Activated CD4-positive, alpha-beta memory T cell treated with anti-CD3 and anti-CD28 coated beads, Interleukin-2, amount 10 ng/mL, durations not matched to agents 7 days and 5 days (primary cell): ENCODE results near the gene RALGPS1. TPM values are rescaled to one million over a fixed set of nuclear protein-coding genes. Genes with fewer than 3 reads are reported as not detected.

Experiments used
- CTCF ChIA-PET: fragments of 350-600 bp; sonication (Branson Sonifier 250); formaldehyde crosslinking; loops from one replicate; lab custom pipeline; 2021; ENCODE audit warnings: antibody characterized with exemption, inconsistent platforms; lab: Charles Lee
- POLR2A ChIA-PET: fragments of 350-600 bp; sonication (Branson Sonifier 250); formaldehyde crosslinking; loops from one replicate; lab custom pipeline; 2021; ENCODE audit warnings: antibody characterized with exemption; lab: Charles Lee
- DNase-seq: peaks from one replicate; pipeline ENCODE4 v3.0.0-alpha.2; 2020
- H3K27ac Mint-ChIP-seq: one replicate; pipeline ENCODE4 v1.8.0; 2021; ENCODE audit warnings: mild to moderate bottlenecking, mixed read lengths
- H3K27me3 Mint-ChIP-seq: one replicate; pipeline ENCODE4 v1.8.0; 2021; ENCODE audit warnings: mixed read lengths
- H3K36me3 Mint-ChIP-seq: one replicate; pipeline ENCODE4 v1.8.0; 2021; ENCODE audit warnings: low read depth, mixed read lengths
- H3K4me1 Mint-ChIP-seq: one replicate; pipeline ENCODE4 v1.8.0; 2021; ENCODE audit warnings: mixed read lengths
- H3K4me3 Mint-ChIP-seq: one replicate; pipeline ENCODE4 v1.8.0; 2021; ENCODE audit warnings: mild to moderate bottlenecking, mixed read lengths
- H3K9me3 Mint-ChIP-seq: one replicate; pipeline ENCODE4 v1.8.0; 2021; ENCODE audit warnings: mixed read lengths
- total RNA-seq, 2 experiments: library from RNA; stranded (reverse); gene quantifications; one replicate each; pipeline ENCODE4 v1.2.3, GENCODE V29; 2021

RALGPS1 gene
- total RNA-seq, 2 experiments from 2014 or later: 2.8 to 3.4 TPM

GRCh38 chr9:127149463-127150390 is 235.1 kb downstream of the RALGPS1 start:
- CTCF ChIA-PET: no interaction called here
- H3K27me3 Mint-ChIP-seq: peaks cover 23% of the 10 kb centered on the region
- DNase-seq: no peak
- no peaks in the 10 kb centered on the region for H3K36me3 Mint-ChIP-seq
- no peaks in the 10 kb centered on the region for H3K9me3 Mint-ChIP-seq
- POLR2A ChIA-PET: no interaction called here
- H3K27ac Mint-ChIP-seq: no peak overlapping the region
- peaks cover 14% of the 10 kb centered on the region for H3K4me1 Mint-ChIP-seq
- H3K4me3 Mint-ChIP-seq: no peak overlapping the region

GRCh38 chr9:127153501-127153900 is 238.9 kb downstream of the RALGPS1 start:
- POLR2A ChIA-PET: interaction anchor here (1.9 to 2.0 kb wide), 2 partner anchors 10 to 168 kb away, joined by 7 to 11 read pairs; no protein-coding TSS in a partner anchor
- peaks cover 21% of the 10 kb centered on the region for H3K27me3 Mint-ChIP-seq
- H3K36me3 Mint-ChIP-seq: no peaks in the 10 kb centered on the region
- no peak overlapping the region for H3K27ac Mint-ChIP-seq
- DNase-seq: no peak
- H3K4me1 Mint-ChIP-seq: peaks cover 24% of the 10 kb centered on the region
- H3K9me3 Mint-ChIP-seq: no peaks in the 10 kb centered on the region
- no peak overlapping the region for H3K4me3 Mint-ChIP-seq
- CTCF ChIA-PET: interaction anchor here (1.9 kb wide), 1 partner anchor 189 kb away, joined by 4 read pairs; no protein-coding TSS in a partner anchor

GRCh38 chr9:127154003-127154389 is 239.4 kb downstream of the RALGPS1 start:
- POLR2A ChIA-PET: interaction anchor here (1.9 to 2.0 kb wide), 2 partner anchors 10 to 168 kb away, joined by 7 to 11 read pairs; no protein-coding TSS in a partner anchor
- Mint-ChIP-seq H3K36me3 (no peaks in the 10 kb centered on the region), H3K4me3 (no peak overlapping the region), H3K27me3 (peaks cover 21% of the 10 kb centered on the region), H3K9me3 (no peaks in the 10 kb centered on the region), H3K27ac (no peak overlapping the region), H3K4me1 (peaks cover 24% of the 10 kb centered on the region)
- CTCF ChIA-PET: interaction anchor here (1.4 to 1.9 kb wide), 3 partner anchors 189 to 213 kb away, joined by 3 to 4 read pairs (median 4); no protein-coding TSS in a partner anchor
- no peak for DNase-seq

GRCh38 chr9:127154390-127155191 is 240.0 kb downstream of the RALGPS1 start:
- Mint-ChIP-seq H3K4me3 (no peak overlapping the region), H3K9me3 (no peaks in the 10 kb centered on the region), H3K36me3 (no peaks in the 10 kb centered on the region), H3K27me3 (peaks cover 21% of the 10 kb centered on the region), H3K27ac (peak overlapping the region; percentile 51), H3K4me1 (peaks cover 26% of the 10 kb centered on the region)
- CTCF ChIA-PET: interaction anchor here (1.1 to 1.9 kb wide), 4 partner anchors 8 to 214 kb away, joined by 3 to 4 read pairs (median 4); no protein-coding TSS in a partner anchor
- DNase-seq: peak; percentile 47
- POLR2A ChIA-PET: interaction anchor here (1.0 to 2.0 kb wide), 3 partner anchors 9 to 169 kb away, joined by 6 to 11 read pairs (median 7); no protein-coding TSS in a partner anchor

- POLR2A ChIA-PET: interaction anchor here (1.0 to 2.0 kb wide), 3 partner anchors 8 to 169 kb away, joined by 6 to 11 read pairs (median 7); no protein-coding TSS in a partner anchor
Measured at GRCh38 chr9:127155314-127155960, 240.9 kb downstream of the RALGPS1 start.

GRCh38 chr9:127158786-127159324 is 244.3 kb downstream of the RALGPS1 start:
- POLR2A ChIA-PET: no interaction called here
- peaks cover 52% of the 10 kb centered on the region for H3K4me1 Mint-ChIP-seq
- H3K36me3 Mint-ChIP-seq: no peaks in the 10 kb centered on the region
- DNase-seq: no peak
- no peak overlapping the region for H3K27ac Mint-ChIP-seq
- no peaks in the 10 kb centered on the region for H3K9me3 Mint-ChIP-seq
- peaks cover 9% of the 10 kb centered on the region for H3K27me3 Mint-ChIP-seq
- H3K4me3 Mint-ChIP-seq: no peak overlapping the region
- CTCF ChIA-PET: no interaction called here

More at GRCh38 chr9:127155314-127155960, 240.9 kb downstream of the RALGPS1 start:
- Mint-ChIP-seq H3K27me3 (peaks cover 21% of the 10 kb centered on the region), H3K4me1 (peaks cover 28% of the 10 kb centered on the region), H3K36me3 (no peaks in the 10 kb centered on the region), H3K27ac (no peak overlapping the region), H3K9me3 (no peaks in the 10 kb centered on the region), H3K4me3 (no peak overlapping the region)
- CTCF ChIA-PET: interaction anchor here (1.1 to 1.9 kb wide), 4 partner anchors 7 to 215 kb away, joined by 3 to 4 read pairs (median 4); no protein-coding TSS in a partner anchor
- DNase-seq: no peak

- H3K9me3 Mint-ChIP-seq: no peaks in the 10 kb centered on the region
- H3K27me3 Mint-ChIP-seq: peaks cover 9% of the 10 kb centered on the region
- peak; percentile 13 for DNase-seq
- H3K4me3 Mint-ChIP-seq: no peak overlapping the region
- ChIA-PET CTCF (interaction anchor here (0.7 kb wide), 1 partner anchor 181 kb away, joined by 3 read pairs; no protein-coding TSS in a partner anchor), POLR2A (no interaction called here)
- peaks cover 48% of the 10 kb centered on the region for H3K4me1 Mint-ChIP-seq
- H3K27ac Mint-ChIP-seq: no peak overlapping the region
- H3K36me3 Mint-ChIP-seq: no peaks in the 10 kb centered on the region
Measured at GRCh38 chr9:127159325-127159801, 244.8 kb downstream of the RALGPS1 start.

- DNase-seq: peak; percentile 7
Measured at GRCh38 chr9:127159949-127160610, 245.5 kb downstream of the RALGPS1 start.

GRCh38 chr9:127161081-127161624 is 246.6 kb downstream of the RALGPS1 start:
- CTCF ChIA-PET: interaction anchor here (1.1 to 1.4 kb wide), 3 partner anchors 175 to 221 kb away, joined by 3 to 6 read pairs (median 3); no protein-coding TSS in a partner anchor
- H3K27ac Mint-ChIP-seq: peak overlapping the region; percentile 13
- H3K9me3 Mint-ChIP-seq: no peaks in the 10 kb centered on the region
- peak; percentile 7 for DNase-seq
- peaks cover 41% of the 10 kb centered on the region for H3K4me1 Mint-ChIP-seq
- H3K36me3 Mint-ChIP-seq: no peaks in the 10 kb centered on the region
- H3K4me3 Mint-ChIP-seq: no peak overlapping the region
- POLR2A ChIA-PET: interaction anchor here (2.0 kb wide), 1 partner anchor 176 kb away, joined by 9 read pairs; no protein-coding TSS in a partner anchor
- peaks cover 5% of the 10 kb centered on the region for H3K27me3 Mint-ChIP-seq

More at GRCh38 chr9:127159949-127160610, 245.5 kb downstream of the RALGPS1 start:
- Mint-ChIP-seq H3K4me3 (no peak overlapping the region), H3K27ac (no peak overlapping the region), H3K27me3 (peaks cover 9% of the 10 kb centered on the region), H3K4me1 (peaks cover 44% of the 10 kb centered on the region), H3K36me3 (no peaks in the 10 kb centered on the region), H3K9me3 (no peaks in the 10 kb centered on the region)
- CTCF ChIA-PET: interaction anchor here (0.7 to 1.4 kb wide), 2 partner anchors 181 to 218 kb away, joined by 3 read pairs; no protein-coding TSS in a partner anchor
- POLR2A ChIA-PET: no interaction called here

- peaks cover 4% of the 10 kb centered on the region for H3K27me3 Mint-ChIP-seq
- H3K27ac Mint-ChIP-seq: peak overlapping the region; percentile 74
- peaks cover 49% of the 10 kb centered on the region for H3K4me1 Mint-ChIP-seq
- ChIA-PET POLR2A (interaction anchor here (1.1 to 2.0 kb wide), 2 partner anchors 45 to 177 kb away, joined by 3 to 9 read pairs; no protein-coding TSS in a partner anchor), CTCF (interaction anchor here (1.1 to 1.4 kb wide), 3 partner anchors 7 to 222 kb away, joined by 3 to 6 read pairs (median 3); no protein-coding TSS in a partner anchor)
- no peaks in the 10 kb centered on the region for H3K36me3 Mint-ChIP-seq
- DNase-seq: peak; percentile 62
- H3K4me3 Mint-ChIP-seq: no peak overlapping the region
- no peaks in the 10 kb centered on the region for H3K9me3 Mint-ChIP-seq
Measured at GRCh38 chr9:127162046-127162863, 247.7 kb downstream of the RALGPS1 start.
